Endothelial cell (in vitro differentiated cells): ENCODE measurements around the gene CD3D. TPM values are rescaled to one million over a fixed set of nuclear protein-coding genes. Genes with fewer than 3 reads are reported as not detected.

Experiments used
- DNase-seq: peaks from one replicate; pipeline ENCODE4 v3.0.0; 2021; ENCODE audit warnings: low spot score
- H3K27ac Mint-ChIP-seq: one replicate; pipeline ENCODE4 v1.8.0; 2021; ENCODE audit warnings: mixed read lengths, inconsistent platforms; ENCODE audit not compliant: unreplicated experiment
- H3K27me3 Mint-ChIP-seq: one replicate; pipeline ENCODE4 v1.8.0; 2021; ENCODE audit warnings: mild to moderate bottlenecking, moderate library complexity, mixed read lengths, inconsistent platforms; ENCODE audit not compliant: unreplicated experiment
- H3K36me3 Mint-ChIP-seq: one replicate; pipeline ENCODE4 v1.8.0; 2021; ENCODE audit warnings: mild to moderate bottlenecking, low read depth, mixed read lengths, inconsistent platforms; ENCODE audit not compliant: unreplicated experiment
- H3K4me1 Mint-ChIP-seq: one replicate; pipeline ENCODE4 v1.8.0; 2021; ENCODE audit warnings: mild to moderate bottlenecking, mixed read lengths, inconsistent platforms; ENCODE audit not compliant: unreplicated experiment
- H3K4me3 Mint-ChIP-seq: one replicate; pipeline ENCODE4 v1.8.0; 2021; ENCODE audit warnings: mild to moderate bottlenecking, mixed read lengths, inconsistent platforms; ENCODE audit not compliant: unreplicated experiment
- H3K9me3 Mint-ChIP-seq: one replicate; pipeline ENCODE4 v1.8.0; 2021; ENCODE audit warnings: mixed read lengths, inconsistent platforms; ENCODE audit not compliant: unreplicated experiment
- CTCF ChIP-seq: fragments of 200-600 bp; sonication (generic); IDR thresholded peaks from one replicate; pipeline ENCODE4 v1.5.0; 2021; ENCODE audit warnings: antibody characterized with exemption; ENCODE audit not compliant: unreplicated experiment
- total RNA-seq: library from RNA; stranded (reverse); fragmentation: NEBNext Ultra II Directional; extraction: Animal tissue kit (Norgen Biotek cat#: 25700); gene quantifications from one replicate; pipeline ENCODE4 v1.2.1, GENCODE V29; 2021; ENCODE audit not compliant: unreplicated experiment

The CD3D gene
- total RNA-seq, 1 donor from 2014 or later, result not detected

GRCh38 chr11:118349475-118349874 lies 7.0 kb upstream of the CD3D start:
- Mint-ChIP-seq H3K27me3 (peaks cover 1% of the 10 kb centered on the region), H3K27ac (no peak overlapping the region), H3K9me3 (no peaks in the 10 kb centered on the region), H3K4me3 (no peak overlapping the region), H3K4me1 (no peaks in the 10 kb centered on the region), H3K36me3 (no peaks in the 10 kb centered on the region)
- TF ChIP-seq CTCF, result no peak
- DNase-seq, result no peak

DNA sequence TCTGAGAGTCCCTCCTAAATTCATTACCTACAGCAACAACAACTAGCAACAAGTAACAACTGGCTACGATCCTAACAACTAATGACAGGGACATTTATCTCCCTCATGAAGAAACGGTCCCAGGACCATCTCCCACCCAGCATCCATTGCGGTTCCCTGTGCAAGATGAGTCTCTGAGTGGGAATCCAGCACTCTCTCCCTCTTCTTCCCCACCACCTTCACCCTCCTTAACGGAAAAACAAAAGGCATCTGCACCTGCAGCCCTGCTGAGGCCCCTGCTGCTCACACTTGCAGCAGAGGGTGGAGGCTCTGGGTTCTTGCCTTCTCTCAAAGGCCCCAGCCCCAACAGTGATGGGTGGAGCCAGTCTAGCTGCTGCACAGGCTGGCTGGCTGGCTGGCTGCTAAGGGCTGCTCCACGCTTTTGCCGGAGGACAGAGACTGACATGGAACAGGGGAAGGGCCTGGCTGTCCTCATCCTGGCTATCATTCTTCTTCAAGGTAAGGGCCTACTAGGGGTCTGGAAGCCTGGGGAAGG lies 1.5 kb upstream of the CD3D start, which contains the start of gene CD3G:
CD3G (plus strand) TSS at position 364 of the 535 bp plus-strand sequence; CDS start at position 444, 80 bp downstream.
- Mint-ChIP-seq H3K9me3 (no peaks in the 10 kb centered on the region), H3K4me1 (no peaks in the 10 kb centered on the region), H3K27me3 (peaks cover 5% of the 10 kb centered on the region), H3K27ac (no peak within 1 kb of the TSS), H3K4me3 (no peak within 1 kb of the TSS), H3K36me3 (no peaks in the 10 kb centered on the region)
- DNase-seq, result no peak
- TF ChIP-seq CTCF, result no peak

GRCh38 chr11:118343248-118343647 lies 743 bp upstream of the CD3D start:
- H3K27me3 Mint-ChIP-seq, result peaks cover 5% of the 10 kb centered on the region
- H3K36me3 Mint-ChIP-seq, result no peaks in the 10 kb centered on the region
- no peak overlapping the region for H3K27ac Mint-ChIP-seq
- H3K4me1 Mint-ChIP-seq, result peaks cover 2% of the 10 kb centered on the region
- TF ChIP-seq CTCF, result no peak
- H3K9me3 Mint-ChIP-seq, result no peaks in the 10 kb centered on the region
- no peak for DNase-seq
- H3K4me3 Mint-ChIP-seq, result no peak overlapping the region

DNA sequence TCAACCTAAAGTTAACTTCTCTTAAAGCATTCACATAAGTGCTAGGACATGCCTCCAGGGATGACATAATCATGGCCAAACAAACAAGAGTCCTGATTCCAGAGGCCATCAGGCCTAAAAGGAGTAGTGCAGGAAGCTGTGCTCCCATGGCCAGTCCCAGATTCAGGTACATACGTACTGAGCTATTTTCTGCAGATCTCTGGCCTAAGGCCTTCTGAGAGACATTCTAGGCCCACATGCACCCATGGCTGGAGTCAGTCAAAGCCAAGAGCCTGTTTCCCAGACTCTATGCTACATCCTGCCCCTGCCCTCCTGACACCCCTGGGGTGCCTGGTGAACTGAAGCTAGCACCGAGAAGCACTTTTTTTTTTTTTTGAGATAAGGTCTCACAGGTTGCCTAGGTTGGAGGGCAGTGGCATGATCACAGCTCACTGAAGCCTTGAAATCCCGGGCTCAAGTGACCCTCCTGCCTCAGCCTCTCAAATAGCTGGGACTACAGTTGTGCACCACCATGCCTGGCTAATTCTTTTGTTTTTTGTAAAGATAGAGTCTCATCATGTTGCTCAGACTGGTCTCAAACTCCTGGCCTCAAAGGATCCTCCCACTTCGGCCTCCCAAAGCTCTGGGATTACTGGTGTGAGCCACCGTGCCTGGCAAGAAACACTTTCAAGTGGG lies 553 bp downstream of the CD3D start:
- H3K27ac Mint-ChIP-seq, result no peak overlapping the region
- no peak for TF ChIP-seq CTCF
- no peaks in the 10 kb centered on the region for H3K9me3 Mint-ChIP-seq
- H3K4me3 Mint-ChIP-seq, result no peak overlapping the region
- no peak for DNase-seq
- no peaks in the 10 kb centered on the region for H3K36me3 Mint-ChIP-seq
- H3K4me1 Mint-ChIP-seq, result peaks cover 2% of the 10 kb centered on the region
- H3K27me3 Mint-ChIP-seq, result peaks cover 5% of the 10 kb centered on the region

- H3K4me1 Mint-ChIP-seq, result peaks cover 2% of the 10 kb centered on the region
- DNase-seq, result no peak
- no peak overlapping the region for H3K4me3 Mint-ChIP-seq
- peaks cover 5% of the 10 kb centered on the region for H3K27me3 Mint-ChIP-seq
- no peak overlapping the region for H3K27ac Mint-ChIP-seq
- H3K9me3 Mint-ChIP-seq, result no peaks in the 10 kb centered on the region
- H3K36me3 Mint-ChIP-seq, result no peaks in the 10 kb centered on the region
- no peak for TF ChIP-seq CTCF
Measured at GRCh38 chr11:118341261-118341660, 1.2 kb downstream of the CD3D start.
